HepG2 (cell line): ENCODE measurements around the gene SREBF1. TPM values are rescaled to one million over a fixed set of nuclear protein-coding genes. Genes with fewer than 3 reads are reported as not detected.

ENCODE experiments used
- ATAC-seq: fragments of 200-7000 bp; cut with Tn5 transposase; 3 replicates; pipeline ENCODE4 v1.9.1; 2020; ENCODE audit warnings: mild to moderate bottlenecking, moderate library complexity
- BruUV-seq: library from RNA; stranded (reverse); fragments of 400-500 nt; replicated peaks from 2 replicates; lab custom pipeline; 2021; lab: Mats Ljungman, UMichigan
- CTCF ChIA-PET: fragments of 300-600 bp; formaldehyde crosslinking; extraction: SDS; loops from one replicate; lab custom pipeline; 2021; ENCODE audit warnings: low total read pairs, inconsistent platforms, low intra/inter-chr PET ratio; lab: Yijun Ruan, JAX
- POLR2A ChIA-PET: fragments of 350-600 bp; sonication (Branson Sonifier 250); formaldehyde crosslinking; loops from one replicate; lab custom pipeline; 2020; ENCODE audit warnings: antibody characterized with exemption, inconsistent platforms; lab: Yijun Ruan, JAX
- DNase-seq: peaks from one replicate; pipeline ENCODE4 v3.0.0-alpha.2; 2015; ENCODE audit warnings: low spot score
- FAIRE-seq: peaks from 3 replicates; lab custom pipeline; 2011; peaks lifted over from hg19 to GRCh38; lab: Jason Lieb, UNC
- H2AFZ ChIP-seq: one replicate; pipeline ENCODE4 v1.6.1; 2011; ENCODE audit warnings: low read length, inconsistent platforms
- H3K27ac ChIP-seq: fragments of 300-600 bp; 3 replicates; pipeline ENCODE4 v1.8.0; 2011; ENCODE audit warnings: mixed run types, mild to moderate bottlenecking, mixed read lengths, low read length, inconsistent platforms; ENCODE audit not compliant: insufficient read depth; ENCODE audit errors: extremely low read length
- H3K27me3 ChIP-seq, 2 experiments: fragments of 200-600 bp in 1 of 2; 2 replicates in 1 of 2; 3 replicates in 1 of 2; pipeline versions ENCODE4 v1.6.0 to v1.8.0; 2011; ENCODE audit warnings: low read length in 2 of 2, mild to moderate bottlenecking in 2 of 2, moderate library complexity in 2 of 2, inconsistent platforms in 1 of 2; ENCODE audit not compliant: insufficient read depth in 2 of 2, control insufficient read depth in 1 of 2
- H3K36me3 ChIP-seq, 2 experiments: fragments of 200-600 bp in 1 of 2; replicated peaks in 1 of 2; 2 replicates in 1 of 2; 3 replicates in 1 of 2; pipeline versions ENCODE4 v1.5.1 to v1.8.0; 2011; ENCODE audit warnings: low read length in 2 of 2, inconsistent platforms in 1 of 2; ENCODE audit not compliant: insufficient read depth in 2 of 2, control insufficient read depth in 1 of 2
- H3K4me1 ChIP-seq: 2 replicates; pipeline ENCODE4 v1.5.1; 2012; ENCODE audit warnings: low read length, inconsistent platforms; ENCODE audit not compliant: insufficient read depth
- H3K4me2 ChIP-seq: 2 replicates; pipeline ENCODE4 v1.6.0; 2011; ENCODE audit warnings: low read depth, low read length, inconsistent platforms
- H3K4me3 ChIP-seq, 3 experiments: fragments of 200-600 bp in 1 of 3; sonication (generic), shearing (Covaris generic) in 1 of 3; replicated peaks in 1 of 3; 2 replicates each; pipeline ENCODE4 v1.5.1; 2011 to 2016; ENCODE audit warnings: low read length in 3 of 3, inconsistent platforms in 2 of 3, low read depth in 2 of 3, mild to moderate bottlenecking in 2 of 3, control low read depth in 1 of 3, mixed read lengths in 1 of 3; ENCODE audit not compliant: insufficient read depth in 1 of 3
- H3K79me2 ChIP-seq: one replicate; pipeline ENCODE4 v1.6.1; 2011; ENCODE audit warnings: low read length, inconsistent platforms; ENCODE audit not compliant: insufficient read depth
- H3K9ac ChIP-seq: 2 replicates; pipeline ENCODE4 v1.6.0; 2011; ENCODE audit warnings: mild to moderate bottlenecking, low read depth, low read length, inconsistent platforms; ENCODE audit not compliant: insufficient read depth
- H3K9me3 ChIP-seq: 2 replicates; pipeline ENCODE4 v1.5.1; 2012; ENCODE audit warnings: mild to moderate bottlenecking, low read length
- H4K20me1 ChIP-seq: 2 replicates; pipeline ENCODE4 v1.6.0; 2011; ENCODE audit warnings: inconsistent platforms, mild to moderate bottlenecking, low read length, moderate library complexity; ENCODE audit not compliant: insufficient read depth
- AGO2 ChIP-seq: fragments of 200-400 bp; formaldehyde crosslinking; optimal IDR thresholded peaks from 2 replicates; pipeline ENCODE3; 2017; ENCODE audit warnings: mild to moderate bottlenecking, low read depth, low read length, moderate library complexity
- CHD2 ChIP-seq: IDR thresholded peaks from 2 replicates; pipeline ENCODE4 v1.6.1; 2011; ENCODE audit warnings: low read depth, low read length, improper control_type of control experiment
- FOXJ3 ChIP-seq: sonication (generic); formaldehyde crosslinking; IDR thresholded peaks from 2 replicates; pipeline ENCODE4 v1.4.0; 2020; ENCODE audit warnings: missing genetic modification reagents, mild to moderate bottlenecking, borderline replicate concordance
- GTF3A ChIP-seq: sonication (generic); formaldehyde crosslinking; conservative IDR thresholded peaks from 2 replicates; pipeline ENCODE4 v1.4.0; 2020; ENCODE audit warnings: mild to moderate bottlenecking, missing genetic modification reagents
- POLR2AphosphoS5 ChIP-seq: IDR thresholded peaks from 2 replicates; pipeline ENCODE4 v1.6.1; 2012; ENCODE audit warnings: low read depth, low read length
- SP2 ChIP-seq: sonication (generic); formaldehyde crosslinking; IDR thresholded peaks from 2 replicates; pipeline ENCODE4 v1.5.1; 2020; ENCODE audit warnings: mild to moderate bottlenecking, missing genetic modification reagents
- ZIK1 ChIP-seq: sonication (generic); formaldehyde crosslinking; IDR thresholded peaks from 2 replicates; pipeline ENCODE4 v1.5.0; 2020; ENCODE audit warnings: mild to moderate bottlenecking, low read depth, missing genetic modification reagents, borderline replicate concordance
- ZNF724P ChIP-seq: sonication (generic); formaldehyde crosslinking; IDR thresholded peaks from 2 replicates; pipeline ENCODE4 v1.8.0; 2022; ENCODE audit warnings: missing genetic modification reagents, borderline replicate concordance
- WGBS: methylation state at CpG from one replicate; pipeline ENCODE4 v1.1.6; 2017; ENCODE audit warnings: low lambda C conversion rate; 5-methylcytosine and 5-hydroxymethylcytosine counted together
- in situ Hi-C: cut with HindIII; loops from 2 replicates; pipeline ENCODE4 v1.10.0; 2017; ENCODE audit warnings: low pct_unique_long_range_greater_than_20kb; ENCODE audit not compliant: extremely low pct_ligation_motif_present
- intact Hi-C: fragments of 100-400 bp; cut with micrococcal nuclease; formaldehyde crosslinking; loops from one replicate; pipeline ENCODE4 v1.10.0; 2022; ENCODE audit not compliant: unreplicated experiment
- polyA plus RNA-seq, 8 experiments: library from polyadenylated mRNA; depleted of rRNA in 3 of 8; stranded (reverse) in 7 of 8; unstranded in 1 of 8; fragments of >200 nt; fragmentation: Illumina TruSeq in 4 of 8; extraction: Trizol in 4 of 8; gene quantifications; 2 replicates each; pipeline versions ENCODE4 v1.2.1 to v1.2.3, GENCODE V29; 2011 to 2016; ENCODE audit warnings: low read depth in 4 of 8, missing spikeins in 1 of 8, mixed read lengths in 1 of 8; ENCODE audit not compliant: insufficient read depth in 1 of 8
- total RNA-seq, 5 experiments: library from RNA; depleted of rRNA; stranded (reverse); fragments of >200 nt; fragmentation: Illumina TruSeq; extraction: Trizol; gene quantifications; 2 replicates each; pipeline ENCODE4 v1.2.3, GENCODE V29; 2016; ENCODE audit warnings: low read depth in 1 of 5
- TF ChIP-seq, protein P1 (sequence below): sonication (generic); formaldehyde crosslinking; IDR thresholded peaks from 2 replicates; pipeline ENCODE4 v1.4.0; 2020; ENCODE audit warnings: mild to moderate bottlenecking, missing genetic modification reagents

The SREBF1 gene
- total and polyA plus RNA-seq, 2 of the 13 experiments (the other 11 are each of a cell fraction or from before 2014, with no cell fraction given), result 34.3 to 38.0 TPM

DNA sequence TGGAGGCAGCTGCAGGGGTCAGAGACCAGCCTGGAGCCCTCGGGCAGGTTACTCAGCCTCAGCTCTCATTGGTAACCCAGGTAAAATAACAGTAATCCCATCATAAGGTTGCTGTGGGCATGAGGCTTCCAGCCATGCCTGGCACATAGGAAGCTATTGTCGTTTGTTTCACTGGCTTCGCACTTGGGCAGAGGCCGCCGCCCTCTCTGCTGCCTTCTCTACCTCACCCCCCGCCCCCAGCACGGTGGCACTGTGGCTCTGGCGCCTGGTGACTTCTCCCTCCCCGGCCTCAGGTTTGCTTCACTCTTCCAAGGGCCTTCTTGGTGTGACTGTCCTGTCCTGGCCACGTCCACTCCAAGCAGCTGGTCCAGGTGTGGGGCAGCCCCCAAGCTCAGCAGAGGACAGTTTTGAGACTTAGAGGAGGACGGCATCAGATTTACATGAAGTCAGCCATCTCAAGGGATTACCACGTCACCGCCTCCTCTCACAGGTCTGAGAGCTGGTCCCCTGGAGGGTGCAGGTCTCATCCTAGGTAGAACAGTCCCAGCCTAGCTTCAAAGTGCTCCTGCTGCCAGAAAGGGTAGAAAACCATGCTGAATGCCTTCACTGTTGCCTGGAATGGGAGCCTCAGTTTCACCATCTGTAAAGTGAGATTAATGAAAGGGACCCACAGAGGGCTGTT lies 34.8 kb downstream of the SREBF1 start:
- no peak for TF ChIP-seq ZNF724P (CRISPR knock-in tag)
- TF ChIP-seq FOXJ3, result no peak
- no peak for TF ChIP-seq GTF3A (CRISPR knock-in tag)
- no peak for TF ChIP-seq ZIK1 (CRISPR knock-in tag)
- no peak for TF ChIP-seq POLR2AphosphoS5
- TF ChIP-seq CHD2, result no peak
- TF ChIP-seq, protein P1, sequence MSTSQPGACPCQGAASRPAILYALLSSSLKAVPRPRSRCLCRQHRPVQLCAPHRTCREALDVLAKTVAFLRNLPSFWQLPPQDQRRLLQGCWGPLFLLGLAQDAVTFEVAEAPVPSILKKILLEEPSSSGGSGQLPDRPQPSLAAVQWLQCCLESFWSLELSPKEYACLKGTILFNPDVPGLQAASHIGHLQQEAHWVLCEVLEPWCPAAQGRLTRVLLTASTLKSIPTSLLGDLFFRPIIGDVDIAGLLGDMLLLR (CRISPR knock-in tag), result no peak
- in situ Hi-C loops, result no loop called here
- intact Hi-C loops, result no loop called here
- Histone ChIP-seq H3K36me3 (peaks cover 11 to 29% of the 10 kb centered on the region in 2 experiments; a peak in 4 of 5 replicates), H3K79me2 (no peaks in the 10 kb centered on the region), H3K27me3 (no peaks in the 10 kb centered on the region), H3K4me1 (peaks cover 15% of the 10 kb centered on the region), H3K9ac (no peak overlapping the region), H4K20me1 (no peaks in the 10 kb centered on the region), H3K4me3 (no peak overlapping the region), H3K9me3 (no peaks in the 10 kb centered on the region), H3K27ac (no peak overlapping the region), H3K4me2 (no peak overlapping the region), H2AFZ (no peak overlapping the region)
- DNase-seq, result no peak
- no TSS peak for BruUV-seq
- ChIA-PET POLR2A (no interaction called here), CTCF (no interaction called here)
- no peak for FAIRE-seq
- 98% methylated on average over 12 of the region's 13 CpGs for WGBS
- no peak for ATAC-seq

DNA sequence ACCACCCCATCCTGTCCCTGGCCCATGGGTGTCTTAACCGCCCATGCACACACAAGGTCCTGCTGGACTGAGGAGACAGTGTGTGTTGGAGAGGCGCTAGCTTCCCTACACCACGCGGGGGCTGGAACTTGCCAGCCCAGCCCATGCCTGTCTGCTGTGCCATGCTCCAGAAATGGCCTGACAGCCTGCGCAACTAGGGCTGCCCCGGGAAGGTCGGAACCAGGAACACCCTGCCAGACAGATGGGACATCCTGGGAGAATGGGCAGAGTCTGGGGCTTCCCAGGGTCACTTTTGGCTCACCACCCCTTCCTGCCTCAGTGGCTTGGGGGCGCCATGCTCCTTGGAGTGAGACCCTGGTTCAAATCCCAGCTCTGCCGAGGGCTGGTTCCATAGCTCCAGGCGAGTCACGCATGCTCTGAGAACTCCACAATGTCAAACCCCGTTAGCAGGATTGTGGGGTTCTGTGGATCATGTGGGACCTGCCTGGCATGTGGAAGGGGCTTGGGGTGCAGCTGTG lies 36.2 kb downstream of the SREBF1 start:
- Histone ChIP-seq H3K79me2 (no peaks in the 10 kb centered on the region), H3K27ac (no peak overlapping the region), H3K9me3 (no peaks in the 10 kb centered on the region), H3K4me3 (no peak overlapping the region), H2AFZ (no peak overlapping the region), H3K27me3 (no peaks in the 10 kb centered on the region), H3K36me3 (peaks cover 14 to 36% of the 10 kb centered on the region in 2 experiments; a peak in 4 of 5 replicates), H3K4me1 (peaks cover 1% of the 10 kb centered on the region)
- ATAC-seq, result no peak
- CTCF ChIA-PET, result no interaction called here
- POLR2A ChIA-PET, result no interaction called here
- intact Hi-C loops, result no loop called here
- DNase-seq, result no peak
- TF ChIP-seq AGO2 (peak; percentile 28), SP2 (CRISPR knock-in tag) (no peak)
- TF ChIP-seq, all 625 proteins: peak for 1
- H4K20me1 ChIP-seq, result no peaks in the 10 kb centered on the region
- WGBS, result no CpG with 5 or more reads among the region's 12 CpGs
- BruUV-seq, result no TSS peak
- H3K4me2 ChIP-seq, result no peak overlapping the region
- H3K9ac ChIP-seq, result no peak overlapping the region
- FAIRE-seq, result no peak
- in situ Hi-C loops, result no loop called here
